ENCODE measurements around the gene BBX.
A peak's percentile ranks its signal among the peaks of the same experiment; 100 is the strongest.
"Not testable (repeated sequence)": the region's sequence is repeated elsewhere in the genome, so short reads cannot be mapped to it uniquely, and the experiment has no call there.

BBX gene

DNA sequence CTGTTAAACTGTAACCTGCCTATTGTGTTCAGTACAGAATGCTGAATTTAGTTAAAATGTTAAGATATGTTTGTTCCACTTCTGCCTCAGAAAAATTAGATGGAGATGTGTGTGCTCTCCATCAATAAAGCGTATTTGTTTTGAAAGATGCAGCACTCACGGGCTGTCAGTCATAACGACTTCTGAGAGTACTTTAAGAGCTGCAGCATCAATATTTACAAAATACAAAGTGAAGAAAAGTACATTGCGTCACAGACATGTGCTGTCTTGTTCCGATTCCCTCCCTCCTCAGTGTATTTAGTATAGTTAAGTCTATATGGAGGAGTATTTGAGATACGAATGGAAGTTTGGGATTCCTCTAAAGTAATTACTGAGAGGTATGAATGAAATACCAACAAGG lies 166.6 kb downstream of the BBX start:
- DNase-seq, result no peak

GRCh38 chr3:107690522-107691138 lies 167.9 kb downstream of the BBX start:
- DNase-seq, result peak; percentile 6

- DNase-seq, result not testable (repeated sequence)
Observed at GRCh38 chr3:107691984-107692383, 169.2 kb downstream of the BBX start.

- not testable (repeated sequence) for DNase-seq
Observed at GRCh38 chr3:107697348-107697747, 174.6 kb downstream of the BBX start.

- not testable (repeated sequence) for DNase-seq
Observed at GRCh38 chr3:107697855-107698254, 175.1 kb downstream of the BBX start.

GRCh38 chr3:107699682-107700081 lies 176.9 kb downstream of the BBX start:
- DNase-seq, result no peak

DNA sequence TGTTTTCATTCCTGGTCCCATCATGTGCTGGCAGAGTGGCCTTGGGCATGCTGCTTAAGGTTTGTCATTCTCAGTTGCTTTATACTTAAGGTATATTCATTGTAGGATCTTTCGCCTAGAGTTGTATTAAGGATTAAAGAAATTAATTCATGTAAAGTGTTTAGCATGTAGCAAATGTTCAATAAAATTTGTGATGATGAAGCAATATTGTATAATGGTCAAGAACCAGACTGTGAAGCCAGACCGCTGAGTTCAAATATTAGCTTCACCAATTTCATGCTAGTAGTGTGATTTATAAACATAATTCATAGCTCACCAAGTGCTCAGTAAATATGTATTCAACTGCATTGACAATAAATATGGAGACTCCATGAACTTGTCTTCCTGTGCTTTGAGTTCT lies 178.5 kb downstream of the BBX start:
- DNase-seq, result no peak

GRCh38 chr3:107704477-107704876 lies 181.7 kb downstream of the BBX start:
- DNase-seq, result no peak

- no peak for DNase-seq
Observed at GRCh38 chr3:107705046-107705445, 182.3 kb downstream of the BBX start.

DNA sequence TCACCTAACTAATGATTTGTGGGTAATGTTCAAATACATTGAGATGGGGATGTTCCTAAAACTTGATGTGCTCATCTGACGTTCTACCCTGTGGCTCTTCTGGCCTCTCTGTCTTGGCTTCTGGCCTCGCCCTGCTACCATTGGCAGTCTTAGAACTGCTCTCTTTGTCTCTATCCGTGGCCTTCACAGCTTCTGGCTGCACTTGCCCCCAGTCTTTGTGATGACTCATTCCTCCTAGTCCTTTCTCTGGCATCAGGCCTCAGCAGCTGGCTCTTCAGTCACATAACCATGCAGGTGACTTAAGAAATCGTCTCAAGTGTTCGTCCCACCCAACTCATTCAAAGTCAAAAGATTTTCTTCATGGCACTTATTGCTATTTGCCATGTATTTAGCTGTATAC lies 188.1 kb downstream of the BBX start:
- DNase-seq, result no peak

DNA sequence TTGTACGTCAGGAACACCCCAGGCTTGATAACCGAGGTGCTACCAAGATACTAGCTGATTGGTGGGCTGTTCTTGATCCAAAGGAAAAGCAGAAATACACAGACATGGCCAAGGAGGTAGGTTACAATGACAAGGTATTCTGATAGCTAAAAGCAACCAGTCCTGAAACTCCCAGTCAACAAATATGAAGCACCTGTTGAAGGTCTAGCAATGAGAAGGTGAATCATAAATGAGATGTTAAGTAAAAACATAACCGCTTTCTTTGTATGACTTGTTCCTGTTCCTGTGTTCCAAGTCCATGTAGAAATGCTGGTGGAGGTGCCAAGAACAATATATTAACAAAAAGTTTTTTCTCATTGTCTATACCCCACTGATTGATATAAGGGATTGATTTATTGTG lies 194.0 kb downstream of the BBX start:
- DNase-seq, result no peak

DNA sequence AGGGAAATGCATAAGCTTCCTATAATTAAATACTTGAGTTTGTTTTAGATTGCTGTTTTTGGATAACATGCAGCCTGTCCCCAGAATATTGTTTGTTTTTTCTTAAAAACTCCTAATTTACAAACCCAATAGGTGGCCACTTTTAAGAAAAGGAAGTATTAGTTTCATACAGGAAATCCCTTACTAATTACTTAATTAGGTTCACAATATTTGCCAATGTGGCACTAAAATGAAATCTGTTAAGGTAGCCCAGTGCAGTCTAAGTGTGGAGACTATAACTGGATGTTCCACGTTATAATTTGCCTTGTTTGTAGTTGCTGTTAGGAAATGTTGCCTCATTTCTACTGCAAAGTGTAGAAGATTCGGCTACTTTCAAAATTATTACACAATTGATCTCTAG lies 195.8 kb downstream of the BBX start:
- DNase-seq, result no peak

GRCh38 chr3:107727102-107727501 lies 204.3 kb downstream of the BBX start:
- no peak for DNase-seq

GRCh38 chr3:107729686-107730085 lies 206.9 kb downstream of the BBX start:
- no peak for DNase-seq

GRCh38 chr3:107734317-107734716 lies 211.6 kb downstream of the BBX start:
- DNase-seq, result no peak

GRCh38 chr3:107737914-107738313 lies 215.2 kb downstream of the BBX start:
- no peak for DNase-seq

DNA sequence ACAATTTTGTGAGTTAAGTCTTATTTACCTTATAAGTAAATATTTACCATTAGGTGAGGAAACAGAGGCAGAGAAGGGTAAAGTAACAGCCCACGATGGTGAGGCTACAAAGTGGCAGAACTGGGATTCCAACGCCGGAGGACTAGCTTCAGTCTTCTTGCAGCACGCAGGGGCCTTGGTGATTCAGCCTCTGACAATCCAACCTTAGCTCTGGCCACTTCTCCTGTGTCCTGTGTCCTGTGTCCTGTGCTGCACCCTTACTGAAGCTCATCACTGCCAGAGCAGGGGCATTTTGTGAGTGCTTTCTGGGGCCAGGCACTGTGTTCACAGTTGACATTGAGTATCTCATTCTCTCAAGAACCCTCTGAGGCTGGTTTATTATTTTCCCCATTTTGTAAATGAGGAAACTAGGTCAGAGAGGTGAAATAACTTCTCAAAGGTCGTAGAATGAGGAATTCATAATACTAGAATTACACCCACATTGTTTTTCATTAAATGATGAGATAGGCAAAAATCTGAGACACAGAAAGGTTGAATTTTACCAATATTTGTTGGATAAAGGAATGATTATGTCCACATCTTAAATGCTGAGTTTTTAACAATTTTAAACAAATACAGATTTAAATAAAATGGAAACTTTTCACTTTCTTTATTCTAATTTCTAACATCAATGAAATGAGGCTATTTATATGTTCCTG lies 215.9 kb downstream of the BBX start:
- DNase-seq, result no peak

GRCh38 chr3:107739227-107739626 lies 216.5 kb downstream of the BBX start:
- no peak for DNase-seq

GRCh38 chr3:107740992-107741896 lies 218.5 kb downstream of the BBX start:
- DNase-seq, result no peak

GRCh38 chr3:107745354-107745753 lies 222.6 kb downstream of the BBX start:
- DNase-seq, result no peak

DNA sequence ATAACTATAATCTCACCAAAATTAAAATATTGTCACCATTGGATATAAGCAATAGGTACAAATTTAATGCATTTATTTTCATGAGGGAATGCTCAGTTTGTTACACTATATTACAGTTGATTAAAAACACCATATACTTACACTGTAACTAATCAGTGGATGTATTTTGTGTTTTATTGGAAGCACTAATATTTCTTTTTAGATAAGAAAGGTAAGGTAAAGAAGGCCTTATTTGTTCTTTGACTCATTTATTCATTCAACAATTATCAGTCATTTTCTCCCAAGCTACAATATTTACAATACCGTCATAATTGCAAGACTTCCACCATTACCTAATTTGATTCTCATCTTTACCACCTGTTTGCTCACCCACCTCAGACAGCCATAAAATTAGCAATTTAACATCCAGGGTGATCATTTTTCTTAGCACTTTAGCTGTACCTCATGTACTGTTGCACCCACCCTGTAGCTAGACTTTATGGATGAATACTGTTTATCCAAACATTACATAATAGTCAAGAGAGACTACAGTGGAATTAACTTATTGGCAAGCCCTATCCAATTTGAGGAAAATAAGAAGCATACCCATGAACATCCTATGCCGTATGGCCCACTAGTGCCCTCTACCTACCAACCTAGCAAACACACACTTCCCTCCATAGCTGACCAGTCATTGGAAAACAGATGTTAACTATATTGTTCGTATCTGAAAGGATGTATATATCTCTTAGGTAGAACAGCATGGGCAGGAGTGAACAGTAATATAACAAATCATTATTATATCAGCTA lies 229.6 kb downstream of the BBX start:
- DNase-seq, result no peak

GRCh38 chr3:107753494-107753893 lies 230.7 kb downstream of the BBX start:
- peak; percentile 36 for DNase-seq

- peak; percentile 83 for DNase-seq
Observed at GRCh38 chr3:107753976-107754375, 231.2 kb downstream of the BBX start.

Measured in NCI-H526 treated with DMSO at 0.1 percent for 48 hours (cell line).